KMS-11 (cell line): ENCODE results near the gene LCP1.

Experiments
- H2AFZ ChIP-seq: fragments of 200-600 bp; sonication (generic); 2 replicates; pipeline ENCODE4 v1.6.1; 2016; ENCODE audit warnings: antibody characterized with exemption, mixed run types, low read depth
- H3K27ac ChIP-seq: fragments of 200-600 bp; sonication (generic); 2 replicates; pipeline ENCODE4 v1.6.1; 2016; ENCODE audit warnings: mild to moderate bottlenecking, mixed run types
- H3K27me3 ChIP-seq: fragments of 200-600 bp; sonication (generic); 2 replicates; pipeline ENCODE4 v1.6.1; 2017; ENCODE audit warnings: mild to moderate bottlenecking, low read depth, mixed run types, moderate library complexity; ENCODE audit not compliant: insufficient read depth
- H3K36me3 ChIP-seq: fragments of 200-600 bp; sonication (generic); 2 replicates; pipeline ENCODE4 v1.6.1; 2017; ENCODE audit warnings: mild to moderate bottlenecking, mixed run types; ENCODE audit not compliant: insufficient read depth
- H3K4me1 ChIP-seq: fragments of 200-600 bp; sonication (generic); 2 replicates; pipeline ENCODE4 v1.6.1; 2016; ENCODE audit warnings: mild to moderate bottlenecking, low read depth, mixed run types; ENCODE audit not compliant: poor library complexity, severe bottlenecking
- H3K4me2 ChIP-seq: fragments of 200-600 bp; sonication (generic); 2 replicates; pipeline ENCODE4 v1.7.0; 2016; ENCODE audit warnings: mild to moderate bottlenecking, mixed run types
- H3K4me3 ChIP-seq: fragments of 200-600 bp; sonication (generic); IDR thresholded peaks from 2 replicates; pipeline ENCODE4 v1.6.1; 2017; ENCODE audit warnings: low read depth, low read length, mixed read lengths; ENCODE audit not compliant: insufficient read depth
- H3K79me2 ChIP-seq: fragments of 200-600 bp; sonication (generic); 2 replicates; pipeline ENCODE4 v1.6.1; 2016; ENCODE audit warnings: low read depth, mixed run types; ENCODE audit not compliant: insufficient read depth
- H3K9ac ChIP-seq: fragments of 200-600 bp; sonication (generic); 2 replicates; pipeline ENCODE4 v1.6.1; 2016; ENCODE audit warnings: mild to moderate bottlenecking, mixed run types
- H4K20me1 ChIP-seq: fragments of 200-600 bp; sonication (generic); 2 replicates; pipeline ENCODE4 v1.6.1; 2016; ENCODE audit warnings: mild to moderate bottlenecking, mixed run types; ENCODE audit not compliant: insufficient read depth
- TF ChIP-seq, protein P1 (sequence below): fragments of 200-600 bp; sonication (generic); conservative IDR thresholded peaks from 2 replicates; pipeline ENCODE4 v1.6.1; 2017; ENCODE audit warnings: low read depth, mild to moderate bottlenecking, antibody characterized with exemption, low read length, moderate library complexity, mixed read lengths

LCP1 gene

DNA sequence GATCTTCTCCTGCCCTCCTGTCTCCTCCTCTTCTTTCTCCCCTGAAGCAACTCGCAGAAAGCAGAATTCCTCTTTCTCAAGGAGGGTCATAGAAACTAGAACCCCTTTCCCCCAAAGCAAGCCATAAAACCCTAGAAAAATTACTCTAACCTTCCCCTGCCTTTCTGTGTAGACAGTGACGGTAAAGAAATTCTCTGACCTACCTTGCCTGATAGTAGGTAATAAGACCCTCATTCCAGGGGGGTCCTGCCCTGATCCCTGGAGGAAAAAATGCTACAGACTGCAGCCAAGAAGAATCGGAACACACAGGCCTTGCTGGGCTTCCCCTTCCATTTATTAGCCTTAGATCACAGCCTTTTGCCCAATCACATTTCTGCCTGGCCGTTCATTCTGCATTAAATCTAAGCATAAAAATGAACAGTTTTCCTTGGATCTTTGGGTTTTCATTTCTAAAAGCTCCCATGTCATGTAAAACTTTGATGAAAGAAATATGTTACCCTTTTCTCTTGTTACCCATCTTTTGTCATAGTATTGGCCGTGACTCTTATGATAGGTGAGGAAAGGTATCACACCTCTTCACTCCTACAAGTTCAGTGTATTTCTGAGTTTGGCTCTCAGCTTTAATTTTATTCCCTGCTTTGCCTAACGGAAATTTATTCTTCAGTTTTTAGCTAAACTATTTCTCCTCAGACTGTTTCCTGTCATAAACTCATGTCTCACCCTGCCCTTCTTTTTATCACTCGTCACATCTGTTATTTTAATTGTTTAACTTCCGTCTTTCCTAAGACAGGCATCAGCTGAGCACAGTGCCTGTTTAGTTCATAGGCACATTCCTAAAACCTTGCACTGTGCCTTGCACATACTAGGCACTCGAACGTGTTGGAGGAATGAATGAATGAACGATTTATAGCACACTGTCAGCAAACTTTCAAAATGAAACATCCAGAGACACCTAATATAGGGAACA is 56.7 kb downstream of the LCP1 start:
- Histone ChIP-seq H3K36me3 (no peaks in the 10 kb centered on the region), H3K4me1 (no peaks in the 10 kb centered on the region), H3K9ac (no peak overlapping the region), H3K79me2 (no peaks in the 10 kb centered on the region), H2AFZ (no peak overlapping the region), H4K20me1 (no peaks in the 10 kb centered on the region), H3K4me2 (no peak overlapping the region), H3K27me3 (no peaks in the 10 kb centered on the region), H3K27ac (no peak overlapping the region), H3K4me3 (no peak overlapping the region)
- TF ChIP-seq, protein P1, sequence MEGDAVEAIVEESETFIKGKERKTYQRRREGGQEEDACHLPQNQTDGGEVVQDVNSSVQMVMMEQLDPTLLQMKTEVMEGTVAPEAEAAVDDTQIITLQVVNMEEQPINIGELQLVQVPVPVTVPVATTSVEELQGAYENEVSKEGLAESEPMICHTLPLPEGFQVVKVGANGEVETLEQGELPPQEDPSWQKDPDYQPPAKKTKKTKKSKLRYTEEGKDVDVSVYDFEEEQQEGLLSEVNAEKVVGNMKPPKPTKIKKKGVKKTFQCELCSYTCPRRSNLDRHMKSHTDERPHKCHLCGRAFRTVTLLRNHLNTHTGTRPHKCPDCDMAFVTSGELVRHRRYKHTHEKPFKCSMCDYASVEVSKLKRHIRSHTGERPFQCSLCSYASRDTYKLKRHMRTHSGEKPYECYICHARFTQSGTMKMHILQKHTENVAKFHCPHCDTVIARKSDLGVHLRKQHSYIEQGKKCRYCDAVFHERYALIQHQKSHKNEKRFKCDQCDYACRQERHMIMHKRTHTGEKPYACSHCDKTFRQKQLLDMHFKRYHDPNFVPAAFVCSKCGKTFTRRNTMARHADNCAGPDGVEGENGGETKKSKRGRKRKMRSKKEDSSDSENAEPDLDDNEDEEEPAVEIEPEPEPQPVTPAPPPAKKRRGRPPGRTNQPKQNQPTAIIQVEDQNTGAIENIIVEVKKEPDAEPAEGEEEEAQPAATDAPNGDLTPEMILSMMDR, result no peak

DNA sequence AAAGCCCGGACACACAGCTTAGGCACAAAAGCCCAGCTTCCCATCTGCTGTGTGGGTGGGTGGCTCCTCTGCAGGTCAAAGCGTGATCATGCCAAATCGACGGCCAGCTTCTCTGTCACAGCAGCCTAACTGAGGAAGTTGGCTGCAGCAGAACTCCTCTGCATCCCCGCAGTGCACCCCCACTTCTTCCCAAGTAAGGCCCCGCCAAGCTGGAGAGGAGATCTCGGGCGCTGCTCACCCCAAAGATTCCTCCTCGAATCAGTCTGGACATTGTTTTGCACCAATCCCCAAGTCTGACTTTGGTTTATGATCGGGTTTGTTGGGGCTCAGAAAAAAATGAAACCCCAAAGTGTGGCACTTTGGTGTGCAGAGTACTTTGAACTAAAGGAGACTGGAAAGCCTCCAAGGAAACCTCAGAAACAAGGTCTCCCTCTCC is 57.4 kb downstream of the LCP1 start:
- H3K79me2 ChIP-seq, result no peaks in the 10 kb centered on the region
- H3K4me2 ChIP-seq, result no peak overlapping the region
- no peak overlapping the region for H3K27ac ChIP-seq
- no peaks in the 10 kb centered on the region for H3K4me1 ChIP-seq
- H3K27me3 ChIP-seq, result no peaks in the 10 kb centered on the region
- no peak overlapping the region for H3K4me3 ChIP-seq
- H4K20me1 ChIP-seq, result no peaks in the 10 kb centered on the region
- H2AFZ ChIP-seq, result no peak overlapping the region
- H3K36me3 ChIP-seq, result no peaks in the 10 kb centered on the region
- H3K9ac ChIP-seq, result no peak overlapping the region
- TF ChIP-seq, protein P1, result no peak

DNA sequence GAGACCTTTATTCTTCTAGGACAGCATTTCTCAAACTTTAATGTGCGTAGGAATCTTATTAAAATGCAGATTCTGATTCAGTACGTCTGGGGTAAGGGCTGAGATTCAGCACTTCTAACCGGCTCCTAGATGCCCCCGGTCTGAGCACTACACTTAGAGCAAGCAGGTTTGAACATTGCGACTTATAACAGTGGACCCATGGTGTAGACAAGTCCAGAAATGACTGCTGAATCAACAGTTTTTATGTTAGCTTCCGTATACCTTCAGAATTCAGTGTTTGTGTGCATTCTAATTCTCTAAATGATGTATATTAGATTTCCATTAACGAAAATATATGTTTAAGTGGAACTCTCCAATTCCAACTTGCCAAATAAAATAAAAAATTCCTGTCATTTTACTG is 59.7 kb downstream of the LCP1 start:
- Histone ChIP-seq H3K4me1 (no peaks in the 10 kb centered on the region), H3K36me3 (no peaks in the 10 kb centered on the region), H3K4me2 (no peak overlapping the region)

DNA sequence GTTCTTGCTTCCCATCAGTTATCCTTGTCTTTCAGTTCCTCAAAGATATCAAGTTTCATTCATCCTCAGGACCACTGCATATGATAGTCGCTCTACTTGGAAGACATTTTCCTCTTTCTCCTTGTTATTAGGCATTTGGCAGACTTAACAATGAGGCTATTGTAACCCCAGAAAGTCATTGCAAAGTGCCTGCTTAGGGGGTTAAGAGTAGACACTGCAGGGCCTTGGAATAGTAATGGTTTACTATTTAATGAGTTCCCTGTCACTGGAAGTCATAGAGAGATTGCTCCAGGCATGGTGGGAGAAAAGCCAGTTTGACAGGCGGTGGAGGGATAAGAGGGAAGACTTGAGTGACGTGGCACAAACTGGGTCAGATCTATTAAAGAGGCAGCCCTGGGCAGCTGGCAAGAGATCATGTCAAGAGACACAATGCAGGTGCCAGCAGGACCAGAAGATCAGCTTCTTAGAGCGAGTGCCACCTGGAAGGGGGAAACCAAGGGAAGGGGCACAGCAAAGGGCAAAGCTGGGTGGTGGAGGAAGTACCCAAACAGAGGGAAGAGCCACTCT is 60.3 kb downstream of the LCP1 start:
- H3K4me2 ChIP-seq, result no peak overlapping the region
- no peak overlapping the region for H3K27ac ChIP-seq

More for the DNA sequence above, 59.7 kb downstream of the LCP1 start:
- Histone ChIP-seq H3K27me3 (no peaks in the 10 kb centered on the region), H3K79me2 (no peaks in the 10 kb centered on the region), H2AFZ (no peak overlapping the region), H4K20me1 (no peaks in the 10 kb centered on the region), H3K27ac (no peak overlapping the region), H3K9ac (no peak overlapping the region), H3K4me3 (no peak overlapping the region)
- TF ChIP-seq, protein P1, result no peak

More for the DNA sequence above, 60.3 kb downstream of the LCP1 start:
- TF ChIP-seq, protein P1, result no peak
- H3K4me1 ChIP-seq, result no peaks in the 10 kb centered on the region
- H2AFZ ChIP-seq, result no peak overlapping the region
- H4K20me1 ChIP-seq, result no peaks in the 10 kb centered on the region
- H3K27me3 ChIP-seq, result no peaks in the 10 kb centered on the region
- no peak overlapping the region for H3K4me3 ChIP-seq
- no peaks in the 10 kb centered on the region for H3K36me3 ChIP-seq
- no peaks in the 10 kb centered on the region for H3K79me2 ChIP-seq
- H3K9ac ChIP-seq, result no peak overlapping the region
